ENCODE data around the gene AP1S1.

DNA sequence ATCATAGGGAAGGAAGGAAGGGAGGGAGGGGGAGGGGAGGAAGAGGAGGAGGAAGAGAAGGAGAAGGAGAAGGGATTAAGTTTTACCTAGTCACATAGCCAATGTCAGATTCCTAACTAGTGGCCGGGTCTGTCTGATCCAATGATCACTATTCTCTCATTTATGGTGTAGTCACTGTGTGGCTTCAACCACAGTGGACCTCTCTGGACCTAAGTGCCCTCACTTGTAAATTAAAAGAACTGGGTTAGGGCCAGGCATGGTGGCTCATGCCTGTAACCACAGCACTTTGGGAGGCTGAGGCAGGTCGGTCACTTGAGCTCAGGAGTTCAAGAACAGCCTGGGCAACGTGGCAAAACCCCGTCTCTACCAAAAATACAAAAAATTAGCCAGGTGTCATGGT is 34.0 kb upstream of the AP1S1 start:
- TF ChIP-seq POLR2A (IDR thresholded peaks at IDR 0.05): no peak
- TF ChIP-seq, protein P1, sequence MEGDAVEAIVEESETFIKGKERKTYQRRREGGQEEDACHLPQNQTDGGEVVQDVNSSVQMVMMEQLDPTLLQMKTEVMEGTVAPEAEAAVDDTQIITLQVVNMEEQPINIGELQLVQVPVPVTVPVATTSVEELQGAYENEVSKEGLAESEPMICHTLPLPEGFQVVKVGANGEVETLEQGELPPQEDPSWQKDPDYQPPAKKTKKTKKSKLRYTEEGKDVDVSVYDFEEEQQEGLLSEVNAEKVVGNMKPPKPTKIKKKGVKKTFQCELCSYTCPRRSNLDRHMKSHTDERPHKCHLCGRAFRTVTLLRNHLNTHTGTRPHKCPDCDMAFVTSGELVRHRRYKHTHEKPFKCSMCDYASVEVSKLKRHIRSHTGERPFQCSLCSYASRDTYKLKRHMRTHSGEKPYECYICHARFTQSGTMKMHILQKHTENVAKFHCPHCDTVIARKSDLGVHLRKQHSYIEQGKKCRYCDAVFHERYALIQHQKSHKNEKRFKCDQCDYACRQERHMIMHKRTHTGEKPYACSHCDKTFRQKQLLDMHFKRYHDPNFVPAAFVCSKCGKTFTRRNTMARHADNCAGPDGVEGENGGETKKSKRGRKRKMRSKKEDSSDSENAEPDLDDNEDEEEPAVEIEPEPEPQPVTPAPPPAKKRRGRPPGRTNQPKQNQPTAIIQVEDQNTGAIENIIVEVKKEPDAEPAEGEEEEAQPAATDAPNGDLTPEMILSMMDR (IDR thresholded peaks at IDR 0.05): no peak

Measured in testis (tissue), 2 donors.